ENCODE results near the gene RPA3. TPM values are rescaled to one million over a fixed set of nuclear protein-coding genes. Genes with fewer than 3 reads are reported as not detected.

Gene RPA3
- total RNA-seq, 1 donor from 2014 or later = 111 TPM

GRCh38 chr7:7719236-7719635, 829 bp upstream of the RPA3 start:
- Mint-ChIP-seq H3K36me3 (ENCODE audit: low read depth) (peaks cover 11% of the 10 kb centered on the region), H3K27ac (peak overlapping the region; percentile 47), H3K9me3 (no peaks in the 10 kb centered on the region), H3K4me1 (ENCODE audit: low read depth) (peaks cover 23% of the 10 kb centered on the region), H3K4me3 (ENCODE audit: low read depth) (no peak overlapping the region), H3K27me3 (ENCODE audit: low read depth) (no peaks in the 10 kb centered on the region)
- peak; percentile 45 for DNase-seq (ENCODE audit: low spot score)
- intact Hi-C loops (cut with micrococcal nuclease) = loop anchor here (1.0 to 5.0 kb wide), 6 partner anchors 34 to 457 kb away; partner anchors contain the start of genes GLCCI1 and UMAD1

GRCh38 chr7:7713730-7714129, 4.7 kb downstream of the RPA3 start:
- H3K9me3 Mint-ChIP-seq = no peaks in the 10 kb centered on the region
- intact Hi-C loops (cut with micrococcal nuclease) = no loop called here
- H3K27me3 Mint-ChIP-seq (ENCODE audit: low read depth) = no peaks in the 10 kb centered on the region

GRCh38 chr7:7710469-7710868, 7.9 kb downstream of the RPA3 start:
- H3K9me3 Mint-ChIP-seq = no peaks in the 10 kb centered on the region
- no peaks in the 10 kb centered on the region for H3K36me3 Mint-ChIP-seq (ENCODE audit: low read depth)
- no peaks in the 10 kb centered on the region for H3K27me3 Mint-ChIP-seq (ENCODE audit: low read depth)
- H3K4me3 Mint-ChIP-seq (ENCODE audit: low read depth) = no peak overlapping the region
- intact Hi-C loops (cut with micrococcal nuclease) = no loop called here
- H3K27ac Mint-ChIP-seq = no peak overlapping the region
- H3K4me1 Mint-ChIP-seq (ENCODE audit: low read depth) = peaks cover 14% of the 10 kb centered on the region
- DNase-seq (ENCODE audit: low spot score) = no peak

More at GRCh38 chr7:7713730-7714129, 4.7 kb downstream of the RPA3 start:
- Mint-ChIP-seq H3K27ac (no peak overlapping the region), H3K4me1 (ENCODE audit: low read depth) (peaks cover 12% of the 10 kb centered on the region), H3K4me3 (ENCODE audit: low read depth) (no peak overlapping the region), H3K36me3 (ENCODE audit: low read depth) (no peaks in the 10 kb centered on the region)
- DNase-seq (ENCODE audit: low spot score) = no peak

GRCh38 chr7:7709291-7709690, 9.1 kb downstream of the RPA3 start:
- H3K4me1 Mint-ChIP-seq (ENCODE audit: low read depth) = peaks cover 14% of the 10 kb centered on the region
- no peak overlapping the region for H3K4me3 Mint-ChIP-seq (ENCODE audit: low read depth)
- H3K27me3 Mint-ChIP-seq (ENCODE audit: low read depth) = no peaks in the 10 kb centered on the region
- no peaks in the 10 kb centered on the region for H3K36me3 Mint-ChIP-seq (ENCODE audit: low read depth)
- intact Hi-C loops (cut with micrococcal nuclease) = no loop called here
- H3K9me3 Mint-ChIP-seq = no peaks in the 10 kb centered on the region
- DNase-seq (ENCODE audit: low spot score) = no peak
- no peak overlapping the region for H3K27ac Mint-ChIP-seq

DNA sequence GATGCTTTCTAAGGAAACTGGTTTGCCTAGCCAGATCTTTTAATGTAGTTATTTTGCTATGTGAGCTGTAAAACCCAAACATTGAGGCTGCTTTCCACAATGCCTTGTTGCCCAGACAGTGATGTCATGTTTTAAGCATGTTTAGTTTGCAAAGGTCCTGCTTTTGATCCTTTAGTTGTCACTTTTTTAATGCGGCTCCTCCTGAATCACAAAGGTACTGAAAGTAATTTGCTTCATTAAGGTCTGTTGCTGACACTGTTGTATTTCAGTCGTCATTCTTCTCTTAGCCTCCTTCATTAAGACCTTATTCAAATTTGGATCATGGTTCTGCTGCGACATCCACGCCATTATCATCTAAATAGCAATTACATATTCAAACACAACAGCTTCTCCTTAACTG, 10.6 kb downstream of the RPA3 start:
- Mint-ChIP-seq H3K36me3 (ENCODE audit: low read depth) (no peaks in the 10 kb centered on the region), H3K4me1 (ENCODE audit: low read depth) (peaks cover 11% of the 10 kb centered on the region), H3K9me3 (no peaks in the 10 kb centered on the region), H3K27me3 (ENCODE audit: low read depth) (no peaks in the 10 kb centered on the region), H3K4me3 (ENCODE audit: low read depth) (no peak overlapping the region), H3K27ac (no peak overlapping the region)
- intact Hi-C loops (cut with micrococcal nuclease) = no loop called here
- DNase-seq (ENCODE audit: low spot score) = no peak

GRCh38 chr7:7707246-7707645, 11.2 kb downstream of the RPA3 start:
- no peak overlapping the region for H3K4me3 Mint-ChIP-seq (ENCODE audit: low read depth)
- DNase-seq (ENCODE audit: low spot score) = no peak
- H3K27ac Mint-ChIP-seq = no peak overlapping the region
- H3K4me1 Mint-ChIP-seq (ENCODE audit: low read depth) = peaks cover 9% of the 10 kb centered on the region
- no peaks in the 10 kb centered on the region for H3K36me3 Mint-ChIP-seq (ENCODE audit: low read depth)
- H3K27me3 Mint-ChIP-seq (ENCODE audit: low read depth) = no peaks in the 10 kb centered on the region
- intact Hi-C loops (cut with micrococcal nuclease) = no loop called here
- no peaks in the 10 kb centered on the region for H3K9me3 Mint-ChIP-seq

- DNase-seq (ENCODE audit: low spot score) = no peak
- Mint-ChIP-seq H3K9me3 (no peaks in the 10 kb centered on the region), H3K4me3 (ENCODE audit: low read depth) (no peak overlapping the region), H3K4me1 (ENCODE audit: low read depth) (peaks cover 9% of the 10 kb centered on the region), H3K27ac (no peak overlapping the region), H3K27me3 (ENCODE audit: low read depth) (no peaks in the 10 kb centered on the region), H3K36me3 (ENCODE audit: low read depth) (no peaks in the 10 kb centered on the region)
- intact Hi-C loops (cut with micrococcal nuclease) = no loop called here
Observed at GRCh38 chr7:7706556-7707172, 11.7 kb downstream of the RPA3 start.

- Mint-ChIP-seq H3K27ac (no peak overlapping the region), H3K27me3 (ENCODE audit: low read depth) (no peaks in the 10 kb centered on the region), H3K4me1 (ENCODE audit: low read depth) (peaks cover 10% of the 10 kb centered on the region), H3K9me3 (no peaks in the 10 kb centered on the region), H3K36me3 (ENCODE audit: low read depth) (no peaks in the 10 kb centered on the region), H3K4me3 (ENCODE audit: low read depth) (no peak overlapping the region)
- intact Hi-C loops (cut with micrococcal nuclease) = no loop called here
- no peak for DNase-seq (ENCODE audit: low spot score)
Observed at GRCh38 chr7:7706101-7706511, 12.3 kb downstream of the RPA3 start.

DNA sequence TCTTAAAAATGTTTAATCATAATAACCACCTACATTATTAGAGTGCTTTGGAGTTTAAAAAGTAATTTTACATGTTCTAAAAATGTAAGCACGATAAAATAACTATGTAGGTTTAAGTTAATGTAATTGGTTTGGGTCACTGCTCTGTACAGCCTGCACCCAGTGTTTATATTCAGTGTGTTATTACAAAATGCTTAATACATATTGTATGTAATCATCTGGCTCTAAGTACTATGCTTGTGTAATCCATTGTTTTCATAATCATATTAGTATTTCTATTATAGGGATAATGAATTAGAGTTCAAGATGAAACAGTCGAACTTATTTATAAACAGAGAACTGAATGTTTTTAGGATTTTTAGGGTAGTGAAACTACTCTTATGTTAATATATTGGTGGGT, 13.1 kb downstream of the RPA3 start:
- no peak overlapping the region for H3K27ac Mint-ChIP-seq
- H3K4me3 Mint-ChIP-seq (ENCODE audit: low read depth) = no peak overlapping the region
- no peaks in the 10 kb centered on the region for H3K36me3 Mint-ChIP-seq (ENCODE audit: low read depth)
- intact Hi-C loops (cut with micrococcal nuclease) = no loop called here
- H3K27me3 Mint-ChIP-seq (ENCODE audit: low read depth) = no peaks in the 10 kb centered on the region
- no peaks in the 10 kb centered on the region for H3K9me3 Mint-ChIP-seq
- DNase-seq (ENCODE audit: low spot score) = no peak
- peaks cover 12% of the 10 kb centered on the region for H3K4me1 Mint-ChIP-seq (ENCODE audit: low read depth)

- Mint-ChIP-seq H3K27ac (no peak overlapping the region), H3K4me1 (ENCODE audit: low read depth) (peaks cover 13% of the 10 kb centered on the region), H3K36me3 (ENCODE audit: low read depth) (no peaks in the 10 kb centered on the region), H3K9me3 (no peaks in the 10 kb centered on the region), H3K4me3 (ENCODE audit: low read depth) (no peak overlapping the region), H3K27me3 (ENCODE audit: low read depth) (no peaks in the 10 kb centered on the region)
- DNase-seq (ENCODE audit: low spot score) = no peak
- intact Hi-C loops (cut with micrococcal nuclease) = no loop called here
Observed at GRCh38 chr7:7704867-7705266, 13.5 kb downstream of the RPA3 start.

- H3K36me3 Mint-ChIP-seq (ENCODE audit: low read depth) = no peaks in the 10 kb centered on the region
- no peaks in the 10 kb centered on the region for H3K9me3 Mint-ChIP-seq
- no peak for DNase-seq (ENCODE audit: low spot score)
- peaks cover 15% of the 10 kb centered on the region for H3K4me1 Mint-ChIP-seq (ENCODE audit: low read depth)
- no peaks in the 10 kb centered on the region for H3K27me3 Mint-ChIP-seq (ENCODE audit: low read depth)
- H3K4me3 Mint-ChIP-seq (ENCODE audit: low read depth) = no peak overlapping the region
- no peak overlapping the region for H3K27ac Mint-ChIP-seq
- intact Hi-C loops (cut with micrococcal nuclease) = no loop called here
Observed at GRCh38 chr7:7703427-7703826, 15.0 kb downstream of the RPA3 start.

DNA sequence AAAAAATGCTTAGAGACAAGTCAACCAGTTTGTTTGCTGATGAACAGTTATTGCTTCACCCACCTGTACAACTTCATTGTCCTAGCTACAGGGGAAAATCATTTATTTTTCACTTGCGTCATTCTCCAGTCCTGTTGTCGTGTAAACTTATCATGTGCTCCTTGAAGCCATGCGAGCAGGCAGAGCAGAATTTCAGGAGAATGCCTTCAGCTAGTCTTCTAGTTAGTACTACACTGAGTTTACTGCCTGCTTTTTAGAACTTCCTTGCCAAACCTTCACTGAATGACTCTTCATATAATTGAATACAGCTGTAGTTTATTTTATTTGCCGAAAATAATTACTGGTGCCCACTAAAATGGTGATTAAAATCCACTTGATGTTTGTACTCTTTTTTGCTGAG, 15.6 kb downstream of the RPA3 start:
- Mint-ChIP-seq H3K27me3 (ENCODE audit: low read depth) (no peaks in the 10 kb centered on the region), H3K4me1 (ENCODE audit: low read depth) (peaks cover 17% of the 10 kb centered on the region), H3K27ac (no peak overlapping the region), H3K4me3 (ENCODE audit: low read depth) (no peak overlapping the region), H3K9me3 (no peaks in the 10 kb centered on the region), H3K36me3 (ENCODE audit: low read depth) (no peaks in the 10 kb centered on the region)
- DNase-seq (ENCODE audit: low spot score) = no peak
- intact Hi-C loops (cut with micrococcal nuclease) = no loop called here

DNA sequence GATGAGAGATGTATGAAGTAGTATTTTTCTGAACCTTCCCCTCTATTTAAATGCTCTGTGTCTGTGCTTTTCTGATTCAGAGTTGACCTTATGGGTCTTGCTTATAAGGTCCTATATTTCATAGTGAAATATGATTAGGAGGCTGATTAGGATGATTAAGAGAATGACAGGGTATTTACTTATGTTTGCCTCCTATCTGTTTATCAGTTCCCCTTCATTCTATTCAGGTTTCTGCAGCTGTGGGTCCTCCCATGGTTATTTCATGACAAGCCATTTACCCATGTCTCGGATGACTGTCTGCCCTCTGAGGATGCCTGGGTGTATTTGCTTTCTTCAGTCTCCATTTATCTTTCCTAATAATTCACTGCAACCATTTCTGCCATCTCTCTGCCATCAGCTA, 16.9 kb downstream of the RPA3 start:
- intact Hi-C loops (cut with micrococcal nuclease) = no loop called here
- Mint-ChIP-seq H3K4me3 (ENCODE audit: low read depth) (no peak overlapping the region), H3K4me1 (ENCODE audit: low read depth) (peaks cover 17% of the 10 kb centered on the region), H3K36me3 (ENCODE audit: low read depth) (no peaks in the 10 kb centered on the region), H3K27me3 (ENCODE audit: low read depth) (no peaks in the 10 kb centered on the region), H3K27ac (no peak overlapping the region), H3K9me3 (no peaks in the 10 kb centered on the region)
- DNase-seq (ENCODE audit: low spot score) = no peak

DNA sequence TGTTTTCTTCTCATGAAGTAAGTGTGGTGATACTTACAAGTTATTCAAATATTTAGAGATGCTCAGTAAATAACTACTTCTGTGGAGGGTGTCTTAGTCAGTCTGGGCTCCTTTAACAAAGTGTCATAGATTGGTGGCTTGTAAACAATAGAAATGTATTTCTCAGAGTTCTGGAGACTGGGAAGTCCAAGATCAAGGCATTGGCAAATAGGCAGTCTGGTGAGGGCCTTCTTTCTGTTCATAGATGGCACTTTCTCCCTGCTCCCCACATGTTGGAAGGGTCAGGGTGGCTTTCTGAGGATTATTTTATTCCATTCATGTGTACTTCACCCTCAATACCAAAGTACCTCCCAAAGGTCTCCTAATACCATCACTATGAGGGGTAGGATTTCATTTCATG, 18.4 kb downstream of the RPA3 start:
- no peak for DNase-seq (ENCODE audit: low spot score)
- Mint-ChIP-seq H3K27ac (peak overlapping the region; percentile 12), H3K9me3 (no peaks in the 10 kb centered on the region), H3K4me1 (ENCODE audit: low read depth) (peaks cover 11% of the 10 kb centered on the region), H3K4me3 (ENCODE audit: low read depth) (no peak overlapping the region), H3K36me3 (ENCODE audit: low read depth) (peaks cover 5% of the 10 kb centered on the region), H3K27me3 (ENCODE audit: low read depth) (no peaks in the 10 kb centered on the region)
- intact Hi-C loops (cut with micrococcal nuclease) = no loop called here

Data from activated T-helper 2 cell treated with anti-CD3 and anti-CD28 coated beads, Interferon-gamma antibody, Interleukin-2, Interleukin-4, amounts not matched to agents 10 μg/mL and 5 μg/mL and 100 μg/mL, durations not matched to agents 14 hours and 24 hours and 36 hours (primary cell).